Breast epithelium (tissue), 3 donors: ENCODE measurements around the gene NFATC3.

ENCODE experiments used
- POLR2A ChIP-seq: fragments of 450-650 bp; IDR thresholded peaks from one replicate; pipeline ENCODE4 v1.6.1; 2016; ENCODE audit warnings: antibody characterized with exemption, mild to moderate bottlenecking, moderate library complexity
- POLR2AphosphoS5 ChIP-seq, 3 donors: sonication (generic); formaldehyde crosslinking; IDR thresholded peaks; one replicate each; pipeline ENCODE4 v1.6.1; 2017; ENCODE audit warnings: antibody characterized with exemption in 3 of 3
- TF ChIP-seq, protein P1 (sequence below), 3 donors: fragments of 450-650 bp; IDR thresholded peaks; one replicate each; pipeline ENCODE4 v1.5.1; 2016 to 2017; ENCODE audit warnings: antibody characterized with exemption in 3 of 3, mild to moderate bottlenecking in 3 of 3, moderate library complexity in 3 of 3

DNA sequence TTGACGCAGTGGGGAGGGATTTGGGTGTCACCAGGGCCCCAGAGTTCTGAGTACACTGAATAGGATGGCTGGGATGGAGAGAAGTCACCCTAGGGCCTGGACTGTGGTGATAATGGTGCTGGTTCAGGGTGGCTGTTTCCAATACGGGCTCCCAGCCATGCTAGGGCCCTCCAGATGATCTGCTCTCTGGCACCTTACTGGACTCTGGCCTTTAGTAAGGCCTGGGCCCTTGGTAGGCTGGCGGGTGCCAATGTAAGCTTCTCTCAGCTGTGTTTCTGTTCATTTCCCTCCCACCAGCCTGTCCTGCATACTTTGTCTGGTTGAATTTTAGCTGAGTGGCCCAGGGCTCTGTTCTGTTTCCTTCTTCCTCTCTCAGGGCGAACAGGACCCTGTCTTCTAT lies 162.8 kb downstream of the NFATC3 start:
- TF ChIP-seq POLR2A, result no peak
- TF ChIP-seq, protein P1, sequence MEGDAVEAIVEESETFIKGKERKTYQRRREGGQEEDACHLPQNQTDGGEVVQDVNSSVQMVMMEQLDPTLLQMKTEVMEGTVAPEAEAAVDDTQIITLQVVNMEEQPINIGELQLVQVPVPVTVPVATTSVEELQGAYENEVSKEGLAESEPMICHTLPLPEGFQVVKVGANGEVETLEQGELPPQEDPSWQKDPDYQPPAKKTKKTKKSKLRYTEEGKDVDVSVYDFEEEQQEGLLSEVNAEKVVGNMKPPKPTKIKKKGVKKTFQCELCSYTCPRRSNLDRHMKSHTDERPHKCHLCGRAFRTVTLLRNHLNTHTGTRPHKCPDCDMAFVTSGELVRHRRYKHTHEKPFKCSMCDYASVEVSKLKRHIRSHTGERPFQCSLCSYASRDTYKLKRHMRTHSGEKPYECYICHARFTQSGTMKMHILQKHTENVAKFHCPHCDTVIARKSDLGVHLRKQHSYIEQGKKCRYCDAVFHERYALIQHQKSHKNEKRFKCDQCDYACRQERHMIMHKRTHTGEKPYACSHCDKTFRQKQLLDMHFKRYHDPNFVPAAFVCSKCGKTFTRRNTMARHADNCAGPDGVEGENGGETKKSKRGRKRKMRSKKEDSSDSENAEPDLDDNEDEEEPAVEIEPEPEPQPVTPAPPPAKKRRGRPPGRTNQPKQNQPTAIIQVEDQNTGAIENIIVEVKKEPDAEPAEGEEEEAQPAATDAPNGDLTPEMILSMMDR (IDR thresholded peaks at IDR 0.05), result no peak
- no peak for TF ChIP-seq POLR2AphosphoS5 (IDR thresholded peaks at IDR 0.05)
